Astrocyte (in vitro differentiated cells and primary cell): Measurements from ENCODE around the gene PELI2. TPM values are rescaled to one million over a fixed set of nuclear protein-coding genes. Genes with fewer than 3 reads are reported as not detected.

Experiments
- DNase-seq: peaks from one replicate; pipeline ENCODE4 v3.0.0-alpha.2; 2010; ENCODE audit warnings: low read depth
- FAIRE-seq: peaks from 2 replicates; lab custom pipeline; 2011; peaks lifted over from hg19 to GRCh38; lab: Jason Lieb, UNC
- H2AFZ ChIP-seq: 2 replicates; pipeline ENCODE4 v1.6.0; 2012; ENCODE audit warnings: low read depth, low read length, inconsistent platforms
- H3K27ac ChIP-seq: 2 replicates; pipeline ENCODE4 v1.5.1; 2011; ENCODE audit warnings: low read depth, low read length, inconsistent platforms
- H3K27me3 ChIP-seq: 2 replicates; pipeline ENCODE4 v1.6.0; 2011; ENCODE audit warnings: low read length, inconsistent platforms; ENCODE audit not compliant: insufficient read depth
- H3K36me3 ChIP-seq: 2 replicates; pipeline ENCODE4 v1.5.1; 2011; ENCODE audit warnings: low read length, inconsistent platforms; ENCODE audit not compliant: insufficient read depth
- H3K4me1 ChIP-seq: 2 replicates; pipeline ENCODE4 v1.5.1; 2011; ENCODE audit warnings: low read length, inconsistent platforms; ENCODE audit not compliant: insufficient read depth
- H3K4me2 ChIP-seq: 2 replicates; pipeline ENCODE4 v1.6.0; 2012; ENCODE audit warnings: low read length, inconsistent platforms
- H3K4me3 ChIP-seq: 2 replicates; pipeline ENCODE4 v1.5.1; 2011; ENCODE audit warnings: low read depth, mild to moderate bottlenecking, low read length, inconsistent platforms; ENCODE audit not compliant: insufficient read depth
- H3K79me2 ChIP-seq: 2 replicates; pipeline ENCODE4 v1.6.0; 2012; ENCODE audit warnings: mild to moderate bottlenecking, low read length, inconsistent platforms; ENCODE audit not compliant: insufficient read depth
- H3K9ac ChIP-seq: 2 replicates; pipeline ENCODE4 v1.6.0; 2012; ENCODE audit warnings: mild to moderate bottlenecking, low read length, inconsistent platforms
- H3K9me3 ChIP-seq: 2 replicates; pipeline ENCODE4 v1.5.1; 2012; ENCODE audit warnings: low read depth, mild to moderate bottlenecking, low read length, inconsistent platforms; ENCODE audit not compliant: insufficient read depth
- H4K20me1 ChIP-seq: 2 replicates; pipeline ENCODE4 v1.6.0; 2012; ENCODE audit warnings: low read length, inconsistent platforms; ENCODE audit not compliant: insufficient read depth
- H3K27ac Mint-ChIP-seq: one replicate; pipeline ENCODE4 v1.8.0; 2021; ENCODE audit warnings: mild to moderate bottlenecking, mixed read lengths; ENCODE audit not compliant: unreplicated experiment
- H3K27me3 Mint-ChIP-seq: one replicate; pipeline ENCODE4 v1.8.0; 2021; ENCODE audit warnings: low read depth, mixed read lengths; ENCODE audit not compliant: unreplicated experiment
- H3K36me3 Mint-ChIP-seq: one replicate; pipeline ENCODE4 v1.8.0; 2021; ENCODE audit warnings: low read depth, mixed read lengths; ENCODE audit not compliant: unreplicated experiment
- H3K4me1 Mint-ChIP-seq: one replicate; pipeline ENCODE4 v1.8.0; 2021; ENCODE audit warnings: low read depth, mixed read lengths; ENCODE audit not compliant: unreplicated experiment
- H3K4me3 Mint-ChIP-seq: one replicate; pipeline ENCODE4 v1.8.0; 2021; ENCODE audit warnings: mild to moderate bottlenecking, moderate library complexity, mixed read lengths; ENCODE audit not compliant: unreplicated experiment
- H3K9me3 Mint-ChIP-seq: one replicate; pipeline ENCODE4 v1.8.0; 2021; ENCODE audit warnings: mild to moderate bottlenecking, mixed read lengths; ENCODE audit not compliant: unreplicated experiment
- EZH2 ChIP-seq: IDR thresholded peaks from 2 replicates; pipeline ENCODE4 v1.6.1; 2012; ENCODE audit warnings: mild to moderate bottlenecking, low read length, inconsistent platforms; ENCODE audit not compliant: insufficient read depth
- total RNA-seq: library from RNA; stranded (reverse); gene quantifications from 2 replicates; pipeline ENCODE4 v1.2.1, GENCODE V29; 2021
- TF ChIP-seq, protein P1 (sequence below): IDR thresholded peaks from 2 replicates; pipeline ENCODE4 v1.5.1; 2011; ENCODE audit warnings: low read depth, mild to moderate bottlenecking, inconsistent platforms, low read length, moderate library complexity; ENCODE audit not compliant: insufficient read depth

Gene PELI2
- total RNA-seq, 1 donor from 2014 or later = 5.3 TPM

GRCh38 chr14:56133547-56133946 is 15.3 kb downstream of the PELI2 start:
- no peak overlapping the region for H3K27ac Mint-ChIP-seq
- H3K4me1 Mint-ChIP-seq = peaks cover 24% of the 10 kb centered on the region
- Histone ChIP-seq H3K9ac (no peak overlapping the region), H3K36me3 (no peaks in the 10 kb centered on the region), H3K4me3 (no peak overlapping the region), H3K4me2 (no peak overlapping the region), H3K4me1 (peaks cover 3% of the 10 kb centered on the region), H3K9me3 (no peaks in the 10 kb centered on the region), H4K20me1 (peaks cover 70% of the 10 kb centered on the region), H3K27me3 (no peaks in the 10 kb centered on the region), H3K79me2 (peaks cover 58% of the 10 kb centered on the region), H2AFZ (no peak overlapping the region), H3K27ac (no peak overlapping the region)
- DNase-seq (no peak), FAIRE-seq (no peak)
- TF ChIP-seq EZH2 = no peak
- TF ChIP-seq, protein P1, sequence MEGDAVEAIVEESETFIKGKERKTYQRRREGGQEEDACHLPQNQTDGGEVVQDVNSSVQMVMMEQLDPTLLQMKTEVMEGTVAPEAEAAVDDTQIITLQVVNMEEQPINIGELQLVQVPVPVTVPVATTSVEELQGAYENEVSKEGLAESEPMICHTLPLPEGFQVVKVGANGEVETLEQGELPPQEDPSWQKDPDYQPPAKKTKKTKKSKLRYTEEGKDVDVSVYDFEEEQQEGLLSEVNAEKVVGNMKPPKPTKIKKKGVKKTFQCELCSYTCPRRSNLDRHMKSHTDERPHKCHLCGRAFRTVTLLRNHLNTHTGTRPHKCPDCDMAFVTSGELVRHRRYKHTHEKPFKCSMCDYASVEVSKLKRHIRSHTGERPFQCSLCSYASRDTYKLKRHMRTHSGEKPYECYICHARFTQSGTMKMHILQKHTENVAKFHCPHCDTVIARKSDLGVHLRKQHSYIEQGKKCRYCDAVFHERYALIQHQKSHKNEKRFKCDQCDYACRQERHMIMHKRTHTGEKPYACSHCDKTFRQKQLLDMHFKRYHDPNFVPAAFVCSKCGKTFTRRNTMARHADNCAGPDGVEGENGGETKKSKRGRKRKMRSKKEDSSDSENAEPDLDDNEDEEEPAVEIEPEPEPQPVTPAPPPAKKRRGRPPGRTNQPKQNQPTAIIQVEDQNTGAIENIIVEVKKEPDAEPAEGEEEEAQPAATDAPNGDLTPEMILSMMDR = no peak
- H3K4me3 Mint-ChIP-seq = no peak overlapping the region
- H3K27me3 Mint-ChIP-seq = peaks cover 3% of the 10 kb centered on the region
- H3K36me3 Mint-ChIP-seq = no peaks in the 10 kb centered on the region
- H3K9me3 Mint-ChIP-seq = no peaks in the 10 kb centered on the region

- TF ChIP-seq EZH2 = no peak
- TF ChIP-seq, protein P1 = no peak
- H3K4me3 ChIP-seq = no peak overlapping the region
Measured at GRCh38 chr14:56135001-56135400, 16.8 kb downstream of the PELI2 start.

DNA sequence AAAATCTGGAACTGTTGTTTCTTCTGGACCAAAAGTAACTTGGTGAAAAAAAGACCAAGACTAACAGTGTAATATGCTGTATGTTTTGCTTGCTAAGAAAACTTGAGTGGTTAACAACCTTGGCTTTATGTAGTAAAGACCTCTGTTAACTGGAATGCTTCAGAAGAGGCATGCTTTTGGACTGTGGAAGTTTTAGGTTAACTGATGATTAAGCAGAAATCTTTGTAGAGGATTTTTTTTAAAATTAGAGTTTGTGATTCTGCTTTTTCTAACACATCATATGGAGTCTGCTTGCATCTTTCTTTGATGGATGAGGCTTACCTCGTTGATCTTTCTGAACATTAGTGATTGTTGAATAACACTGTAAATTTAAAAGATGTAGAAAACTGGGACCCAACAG is 17.5 kb downstream of the PELI2 start:
- no peaks in the 10 kb centered on the region for H3K9me3 ChIP-seq
- no peaks in the 10 kb centered on the region for H3K9me3 Mint-ChIP-seq
- no peak overlapping the region for H3K9ac ChIP-seq
- no peak overlapping the region for H2AFZ ChIP-seq
- FAIRE-seq = no peak
- no peak overlapping the region for H3K4me3 Mint-ChIP-seq
- H3K27me3 ChIP-seq = no peaks in the 10 kb centered on the region
- H3K79me2 ChIP-seq = peaks cover 54% of the 10 kb centered on the region
- no peak overlapping the region for H3K4me3 ChIP-seq
- TF ChIP-seq, protein P1 = no peak
- TF ChIP-seq EZH2 = no peak
- H3K4me1 Mint-ChIP-seq = peaks cover 25% of the 10 kb centered on the region
- no peak for DNase-seq
- no peak overlapping the region for H3K27ac ChIP-seq
- H3K36me3 Mint-ChIP-seq = no peaks in the 10 kb centered on the region
- H3K4me2 ChIP-seq = no peak overlapping the region
- H3K27me3 Mint-ChIP-seq = no peaks in the 10 kb centered on the region
- H3K27ac Mint-ChIP-seq = no peak overlapping the region
- peaks cover 60% of the 10 kb centered on the region for H4K20me1 ChIP-seq
- H3K36me3 ChIP-seq = no peaks in the 10 kb centered on the region
- H3K4me1 ChIP-seq = peaks cover 3% of the 10 kb centered on the region

More at GRCh38 chr14:56135001-56135400, 16.8 kb downstream of the PELI2 start:
- Mint-ChIP-seq H3K4me3 (no peak overlapping the region), H3K27me3 (no peaks in the 10 kb centered on the region), H3K9me3 (no peaks in the 10 kb centered on the region), H3K36me3 (no peaks in the 10 kb centered on the region), H3K27ac (no peak overlapping the region), H3K4me1 (peaks cover 26% of the 10 kb centered on the region)
- Histone ChIP-seq H3K27me3 (no peaks in the 10 kb centered on the region), H3K4me1 (peaks cover 3% of the 10 kb centered on the region), H3K79me2 (peaks cover 54% of the 10 kb centered on the region), H4K20me1 (peaks cover 63% of the 10 kb centered on the region), H3K27ac (no peak overlapping the region), H3K36me3 (no peaks in the 10 kb centered on the region), H3K9ac (no peak overlapping the region), H3K9me3 (no peaks in the 10 kb centered on the region), H2AFZ (no peak overlapping the region), H3K4me2 (no peak overlapping the region)
- no peak for FAIRE-seq
- no peak for DNase-seq
